Right lobe of liver (tissue), 6 donors: Measurements from ENCODE around the gene ZEB1. TPM values are rescaled to one million over a fixed set of nuclear protein-coding genes. Genes with fewer than 3 reads are reported as not detected.
A peak's percentile ranks its signal among the peaks of the same experiment; 100 is the strongest.

Experiments
- ATAC-seq, 4 donors: fragments of 200-7000 bp; cut with Tn5 transposase; one replicate each; pipeline ENCODE4 v1.9.1; 2020; ENCODE audit warnings: mild to moderate bottlenecking in 4 of 4, moderate library complexity in 4 of 4
- DNase-seq, 3 donors: peaks; one replicate each; pipeline ENCODE4 v3.0.0-alpha.2; 2020
- H3K27ac ChIP-seq, 3 donors: fragments of 200-600 bp; one replicate each; pipeline ENCODE4 v1.8.0; 2022
- H3K27me3 ChIP-seq, 2 donors: fragments of 200-600 bp; one replicate each; pipeline ENCODE4 v1.8.0; 2022
- H3K36me3 ChIP-seq, 4 donors: fragments of 200-600 bp; sonication (generic) in 1 of 4; one replicate each; pipeline versions ENCODE4 v1.5.1 to v1.8.0; 2017 to 2022; ENCODE audit warnings: control low read depth in 1 of 4
- H3K4me1 ChIP-seq, 4 donors: fragments of 200-600 bp; sonication (generic) in 1 of 4; one replicate each; pipeline versions ENCODE4 v1.5.1 to v1.8.0; 2017 to 2022; ENCODE audit warnings: control low read depth in 1 of 4
- H3K4me3 ChIP-seq, 3 donors: fragments of 200-600 bp; one replicate each; pipeline ENCODE4 v1.8.0; 2022
- H3K9me3 ChIP-seq, 4 donors: fragments of 200-600 bp; sonication (generic) in 1 of 4; one replicate each; pipeline versions ENCODE4 v1.5.1 to v1.8.0; 2017 to 2022; ENCODE audit warnings: control low read depth in 1 of 4
- CTCF ChIP-seq, 4 donors: fragments of 200-600 bp in 3 of 4; fragments of 450-650 bp in 1 of 4; IDR thresholded peaks; one replicate each; pipeline versions ENCODE4 v1.5.1 to v1.8.0; 2016 to 2022; ENCODE audit warnings: antibody characterized with exemption in 4 of 4, mild to moderate bottlenecking in 2 of 4
- POLR2A ChIP-seq: fragments of 450-650 bp; IDR thresholded peaks from one replicate; pipeline ENCODE4 v1.6.1; 2017; ENCODE audit warnings: antibody characterized with exemption, mild to moderate bottlenecking
- WGBS: methylation state at CpG from one replicate; pipeline ENCODE4 v1.1.6; 2018; ENCODE audit warnings: low coverage, low lambda C conversion rate; ENCODE audit not compliant: insufficient coverage; ENCODE audit errors: missing lambda C conversion rate; 5-methylcytosine and 5-hydroxymethylcytosine counted together
- intact Hi-C, 2 donors: fragments of 100-400 bp; cut with DNase I; formaldehyde crosslinking; loops; one replicate each; pipeline versions ENCODE4 v1.11.2 to v1.14.1; 2022
- total RNA-seq, 6 experiments: library from RNA; depleted of rRNA in 2 of 6; stranded (reverse); fragments of >200 nt in 2 of 6; fragmentation: NEBNext Ultra II Directional in 3 of 6; extraction: Animal tissue kit (Norgen Biotek cat#: 25700) in 3 of 6; gene quantifications; one replicate each; pipeline versions ENCODE4 v1.1.0 to v1.2.4, GENCODE V29; 2016 to 2023
- donor health status: DM: no; HTN: yes; CAD: no.
- donor health status: DM: no; HTN: no; CAD: no.
- donor health status: DM: no; HTN: no; CAD: no.
- donor health status: DM: no; HTN: yes; CAD: no.
- donor health status: DM: no; HTN: yes; CAD: no.

The ZEB1 gene
- total RNA-seq, 6 experiments from 2014 or later = 10.0 to 17.6 (median 13.6) TPM

GRCh38 chr10:31319602-31320549 lies 860 bp downstream of the ZEB1 start:
- Histone ChIP-seq H3K27me3 (no peaks in the 10 kb centered on the region), H3K36me3 (no peaks in the 10 kb centered on the region), H3K4me1 (peaks cover 0 to 20% (median 0%) of the 10 kb centered on the region in 4 donors), H3K27ac (peak overlapping the region; percentile 93 to 97 (median 96)), H3K4me3 (peak overlapping the region; percentile 87 to 96 (median 88)), H3K9me3 (no peaks in the 10 kb centered on the region)
- peak; percentile 66 to 77 (median 76) for DNase-seq
- intact Hi-C loops = no loop called here
- 0% methylated on average over 20 of the region's 129 CpGs for WGBS
- TF ChIP-seq POLR2A (no peak), CTCF (IDR thresholded peaks at IDR 0.05) (peak in 1 of 4 donors; percentile 7)
- peak; percentile 26 to 45 (median 28) for ATAC-seq

GRCh38 chr10:31320550-31321211 lies 1.7 kb downstream of the ZEB1 start:
- Histone ChIP-seq H3K27me3 (no peaks in the 10 kb centered on the region), H3K36me3 (no peaks in the 10 kb centered on the region), H3K27ac (peak overlapping the region; percentile 53 to 97 (median 96)), H3K4me3 (peak overlapping the region; percentile 87 to 89 (median 88)), H3K4me1 (peaks cover 0 to 20% (median 0%) of the 10 kb centered on the region in 4 donors), H3K9me3 (no peaks in the 10 kb centered on the region)
- intact Hi-C loops = no loop called here
- peak; percentile 54 to 65 (median 58) for DNase-seq
- ATAC-seq = peak; percentile 17 to 45 (median 31)
- no peak for TF ChIP-seq CTCF (IDR thresholded peaks at IDR 0.05)
- TF ChIP-seq POLR2A = peak; percentile 13
- 0% methylated on average over 31 of the region's 43 CpGs for WGBS

GRCh38 chr10:31321396-31321941 lies 2.5 kb downstream of the ZEB1 start:
- TF ChIP-seq POLR2A = no peak
- TF ChIP-seq CTCF (IDR thresholded peaks at IDR 0.05) = no peak
- 18% methylated on average over 10 of the region's 10 CpGs for WGBS
- Histone ChIP-seq H3K4me1 (peaks cover 0 to 20% (median 0%) of the 10 kb centered on the region in 4 donors), H3K36me3 (no peaks in the 10 kb centered on the region), H3K27ac (peak overlapping the region; percentile 53 to 97 (median 96)), H3K27me3 (no peaks in the 10 kb centered on the region), H3K4me3 (peak overlapping the region; percentile 87 to 89 (median 88)), H3K9me3 (no peaks in the 10 kb centered on the region)
- ATAC-seq (no peak), DNase-seq (no peak)
- intact Hi-C loops = no loop called here

- ATAC-seq (no peak), DNase-seq (no peak)
- intact Hi-C loops = no loop called here
- WGBS = 70% methylated on average over 2 of the region's 2 CpGs
- no peak for TF ChIP-seq POLR2A
- peak in 2 of 4 donors; percentile 15 to 20 for TF ChIP-seq CTCF (IDR thresholded peaks at IDR 0.05)
- H3K36me3 ChIP-seq = no peaks in the 10 kb centered on the region
- no peak overlapping the region for H3K4me3 ChIP-seq
- H3K27me3 ChIP-seq = no peaks in the 10 kb centered on the region
- peaks cover 0 to 19% (median 0%) of the 10 kb centered on the region in 4 donors for H3K4me1 ChIP-seq
- no peaks in the 10 kb centered on the region for H3K9me3 ChIP-seq
- H3K27ac ChIP-seq = no peak overlapping the region
These were observed 3.6 kb downstream of the ZEB1 start for GRCh38 chr10:31322647-31323046.
